PC-3 (cell line): ENCODE results near the gene CENPT. TPM values are rescaled to one million over a fixed set of nuclear protein-coding genes. Genes with fewer than 3 reads are reported as not detected.
A peak's percentile ranks its signal among the peaks of the same experiment; 100 is the strongest.

Source experiments
- ATAC-seq: fragments of 200-7000 bp; cut with Tn5 transposase; 2 replicates; pipeline ENCODE4 v1.9.1; 2020; ENCODE audit warnings: mild to moderate bottlenecking, moderate library complexity
- BruUV-seq: library from RNA; stranded (reverse); fragments of 400-500 nt; replicated peaks from 2 replicates; lab custom pipeline; 2021; lab: Mats Ljungman, UMichigan
- CTCF ChIA-PET: fragments of 300-600 bp; sonication (Branson Sonifier 250); formaldehyde crosslinking; loops from one replicate; lab custom pipeline; 2022; ENCODE audit warnings: antibody characterized with exemption; lab: Charles Lee
- POLR2A ChIA-PET: fragments of 300-600 bp; sonication (Branson Sonifier 250); formaldehyde crosslinking; loops from one replicate; lab custom pipeline; 2022; ENCODE audit warnings: antibody characterized with exemption; ENCODE audit not compliant: unreplicated experiment; lab: Charles Lee
- DNase-seq: peaks from one replicate; pipeline ENCODE4 v3.0.0-alpha.2; 2015
- H2AFZ ChIP-seq: fragments of 300-600 bp; sonication (generic); 2 replicates; pipeline ENCODE4 v1.6.0; 2016; ENCODE audit warnings: antibody characterized with exemption, low read length
- H3F3A ChIP-seq: fragments of 300-600 bp; sonication (generic); one replicate; pipeline ENCODE4 v1.6.0; 2017; ENCODE audit warnings: antibody characterized with exemption, low read length, control low read depth, mild to moderate bottlenecking; ENCODE audit not compliant: unreplicated experiment
- H3K27ac ChIP-seq: fragments of 300-600 bp; sonication (generic); 2 replicates; pipeline ENCODE4 v1.5.1; 2016; ENCODE audit warnings: mild to moderate bottlenecking, low read length
- H3K27me3 ChIP-seq: fragments of 300-600 bp; sonication (generic); 2 replicates; pipeline ENCODE4 v1.6.1; 2016; ENCODE audit warnings: low read length, mixed read lengths
- H3K36me3 ChIP-seq: fragments of 300-600 bp; sonication (generic); 2 replicates; pipeline ENCODE4 v1.6.1; 2016; ENCODE audit warnings: low read depth, mixed run types, low read length, mixed read lengths
- H3K4me1 ChIP-seq: fragments of 300-600 bp; sonication (generic); 2 replicates; pipeline ENCODE4 v1.5.1; 2016; ENCODE audit warnings: low read length; ENCODE audit not compliant: insufficient read depth
- H3K4me2 ChIP-seq: fragments of 300-600 bp; sonication (generic); 2 replicates; pipeline ENCODE4 v1.6.0; 2016; ENCODE audit warnings: low read length
- H3K4me3 ChIP-seq: fragments of 300-600 bp; sonication (generic); 2 replicates; pipeline ENCODE4 v1.5.1; 2016; ENCODE audit warnings: mild to moderate bottlenecking, low read length, mixed read lengths
- H3K79me2 ChIP-seq: fragments of 300-600 bp; sonication (generic); 2 replicates; pipeline ENCODE4 v1.6.1; 2017; ENCODE audit warnings: low read length, mixed read lengths
- H3K9ac ChIP-seq: fragments of 300-600 bp; sonication (generic); 2 replicates; pipeline ENCODE4 v1.6.0; 2016; ENCODE audit warnings: mild to moderate bottlenecking, low read length
- H3K9me2 ChIP-seq: fragments of 300-600 bp; sonication (generic); replicated peaks from 2 replicates; pipeline ENCODE4 v1.6.1; 2016; ENCODE audit warnings: mixed run types, low read length, mixed read lengths
- H3K9me3 ChIP-seq: fragments of 300-600 bp; sonication (generic); 2 replicates; pipeline ENCODE4 v1.6.1; 2016; ENCODE audit warnings: low read length, mixed read lengths
- H4K20me1 ChIP-seq: fragments of 300-600 bp; sonication (generic); 2 replicates; pipeline ENCODE4 v1.6.1; 2016; ENCODE audit warnings: low read length, mixed read lengths
- CTCF ChIP-seq: fragments of 300-600 bp; sonication (generic); conservative IDR thresholded peaks from 2 replicates; pipeline ENCODE4 v1.5.1; 2017; ENCODE audit warnings: antibody characterized with exemption, low read depth, mild to moderate bottlenecking, low read length
- EZH2 ChIP-seq: fragments of 300-600 bp; sonication (generic); IDR thresholded peaks from one replicate; pipeline ENCODE4 v1.6.1; 2017; ENCODE audit warnings: antibody characterized with exemption, mild to moderate bottlenecking, low read length; ENCODE audit not compliant: unreplicated experiment
- EZH2phosphoT487 ChIP-seq: fragments of 300-600 bp; sonication (generic); IDR thresholded peaks from 2 replicates; pipeline ENCODE4 v1.6.1; 2018; ENCODE audit warnings: mild to moderate bottlenecking, antibody characterized with exemption, low read length, borderline replicate concordance
- intact Hi-C: fragments of 100-400 bp; cut with micrococcal nuclease; formaldehyde crosslinking; loops from 2 replicates; pipeline ENCODE4 v1.9.0; 2023
- total RNA-seq: library from RNA; depleted of rRNA; stranded (reverse); fragments of >200 nt; gene quantifications from 2 replicates; pipeline ENCODE4 v1.2.3, GENCODE V29; 2014

Gene CENPT
- total RNA-seq, 1 experiment from 2014 or later = 35.1 TPM

- intact Hi-C loops = no loop called here
- no peak for ATAC-seq
- peaks cover 45% of the 10 kb centered on the region for H3K79me2 ChIP-seq
- POLR2A ChIA-PET = no interaction called here
- H3K4me1 ChIP-seq = peaks cover 13% of the 10 kb centered on the region
- no peaks in the 10 kb centered on the region for H3F3A ChIP-seq
- no peaks in the 10 kb centered on the region for H3K9me2 ChIP-seq
- no peaks in the 10 kb centered on the region for H3K27me3 ChIP-seq
- peak overlapping the region; percentile 88 for H3K4me2 ChIP-seq
- no peak for DNase-seq
- peak overlapping the region; percentile 43; the same call in 1 of the 2 replicates for H2AFZ ChIP-seq
- peak overlapping the region; percentile 95 for H3K9ac ChIP-seq
- no peaks in the 10 kb centered on the region for H3K36me3 ChIP-seq
- TSS peak; percentile 53 for BruUV-seq
- peak overlapping the region; percentile 92 for H3K4me3 ChIP-seq
- H4K20me1 ChIP-seq = no peaks in the 10 kb centered on the region
- TF ChIP-seq EZH2phosphoT487 = no peak
- TF ChIP-seq EZH2 = no peak
- no peak for TF ChIP-seq CTCF
- peak overlapping the region; percentile 39; the same call in 1 of the 2 replicates for H3K27ac ChIP-seq
- H3K9me3 ChIP-seq = no peaks in the 10 kb centered on the region
- CTCF ChIA-PET = no interaction called here
Observed at GRCh38 chr16:67893743-67894399, 46.4 kb upstream of the CENPT start.

- no peaks in the 10 kb centered on the region for H3K9me3 ChIP-seq
- H3K4me2 ChIP-seq = peak within 1 kb of the TSS; percentile 88
- intact Hi-C loops = no loop called here
- no peaks in the 10 kb centered on the region for H3K36me3 ChIP-seq
- TF ChIP-seq CTCF (no peak), EZH2phosphoT487 (no peak), EZH2 (no peak)
- H2AFZ ChIP-seq = peak within 1 kb of the TSS; percentile 74
- peak within 1 kb of the TSS; percentile 92 for H3K4me3 ChIP-seq
- CTCF ChIA-PET = interaction anchor here (0.6 kb wide), 1 partner anchor 10 kb away, joined by 6 read pairs; no protein-coding TSS in a partner anchor
- peak within 1 kb of the TSS; percentile 39; the same call in 1 of the 2 replicates for H3K27ac ChIP-seq
- BruUV-seq = no TSS peak
- H3K79me2 ChIP-seq = peaks cover 45% of the 10 kb centered on the region
- peak within 1 kb of the TSS; percentile 95 for H3K9ac ChIP-seq
- H4K20me1 ChIP-seq = no peaks in the 10 kb centered on the region
- POLR2A ChIA-PET = interaction anchor here (0.6 kb wide), 2 partner anchors 33 to 44 kb away, joined by 3 to 4 read pairs; no protein-coding TSS in a partner anchor
- H3K9me2 ChIP-seq = no peaks in the 10 kb centered on the region
- H3F3A ChIP-seq = no peaks in the 10 kb centered on the region
- DNase-seq (peak; percentile 92), ATAC-seq (peak; percentile 98)
- H3K27me3 ChIP-seq = no peaks in the 10 kb centered on the region
- H3K4me1 ChIP-seq = peaks cover 13% of the 10 kb centered on the region
Observed at GRCh38 chr16:67892899-67893742, 45.6 kb upstream of the CENPT start, which contains the start of gene PSKH1. TSS of gene PSKH1 (plus strand) at chr16:67893254. CDS start at chr16:67908750, 15,496 bp downstream.
